Hepatocyte (in vitro differentiated cells): ENCODE results near the gene SLC29A4. TPM values are rescaled to one million over a fixed set of nuclear protein-coding genes. Genes with fewer than 3 reads are reported as not detected.
"Not testable (repeated sequence)": the region's sequence is repeated elsewhere in the genome, so short reads cannot be mapped to it uniquely, and the experiment has no call there.

Source experiments
- DNase-seq: peaks from one replicate; pipeline ENCODE4 v3.0.0-alpha.2; 2016; ENCODE audit warnings: low spot score
- H2AFZ ChIP-seq: fragments of 200-600 bp; sonication (generic); 2 replicates; pipeline ENCODE4 v1.6.0; 2016; ENCODE audit warnings: antibody characterized with exemption, mild to moderate bottlenecking
- H3K27ac ChIP-seq: fragments of 200-600 bp; sonication (generic); 2 replicates; pipeline ENCODE4 v1.5.1; 2016; ENCODE audit warnings: mild to moderate bottlenecking
- H3K27me3 ChIP-seq: fragments of 200-600 bp; sonication (generic); 2 replicates; pipeline ENCODE4 v1.6.1; 2016
- H3K36me3 ChIP-seq: fragments of 200-600 bp; sonication (generic); replicated peaks from 2 replicates; pipeline ENCODE4 v1.5.1; 2016; ENCODE audit warnings: low read depth; ENCODE audit not compliant: insufficient read depth
- H3K4me1 ChIP-seq: fragments of 200-600 bp; sonication (generic); 2 replicates; pipeline ENCODE4 v1.5.1; 2016; ENCODE audit warnings: mild to moderate bottlenecking, moderate library complexity; ENCODE audit not compliant: insufficient read depth
- H3K4me2 ChIP-seq: fragments of 200-600 bp; sonication (generic); 2 replicates; pipeline ENCODE4 v1.6.0; 2016
- H3K4me3 ChIP-seq: fragments of 200-600 bp; sonication (generic); 2 replicates; pipeline ENCODE4 v1.5.1; 2016; ENCODE audit warnings: mild to moderate bottlenecking
- H3K79me2 ChIP-seq: fragments of 200-600 bp; sonication (generic); 2 replicates; pipeline ENCODE4 v1.6.0; 2017; ENCODE audit warnings: mild to moderate bottlenecking
- H3K9me2 ChIP-seq: fragments of 200-600 bp; sonication (generic); replicated peaks from 2 replicates; pipeline ENCODE4 v1.6.0; 2017; ENCODE audit warnings: mild to moderate bottlenecking; ENCODE audit not compliant: insufficient read depth
- H3K9me3 ChIP-seq: fragments of 200-600 bp; sonication (generic); 2 replicates; pipeline ENCODE4 v1.5.1; 2016; ENCODE audit warnings: low read depth, mild to moderate bottlenecking
- H4K20me1 ChIP-seq: fragments of 200-600 bp; sonication (generic); 2 replicates; pipeline ENCODE4 v1.6.0; 2016; ENCODE audit warnings: mild to moderate bottlenecking; ENCODE audit not compliant: insufficient read depth, poor library complexity, severe bottlenecking
- CTCF ChIP-seq: fragments of 200-600 bp; sonication (generic); IDR thresholded peaks from 2 replicates; pipeline ENCODE4 v1.5.1; 2016; ENCODE audit warnings: antibody characterized with exemption, mild to moderate bottlenecking; ENCODE audit not compliant: poor library complexity
- EZH2 ChIP-seq: fragments of 200-600 bp; sonication (generic); IDR thresholded peaks from 2 replicates; pipeline ENCODE4 v1.6.1; 2016; ENCODE audit warnings: antibody characterized with exemption, mild to moderate bottlenecking, borderline replicate concordance
- EZH2phosphoT487 ChIP-seq: fragments of 200-600 bp; sonication (generic); IDR thresholded peaks from one replicate; pipeline ENCODE4 v1.6.1; 2018; ENCODE audit warnings: antibody characterized with exemption, mild to moderate bottlenecking, low read depth, moderate library complexity; ENCODE audit not compliant: unreplicated experiment, severe bottlenecking
- WGBS: methylation state at CpG from one replicate; pipeline ENCODE4 v1.1.6; 2016; ENCODE audit warnings: low lambda C conversion rate; ENCODE audit errors: missing lambda C conversion rate; 5-methylcytosine and 5-hydroxymethylcytosine counted together
- polyA plus RNA-seq: library from polyadenylated mRNA; unstranded; fragments of >200 nt; fragmentation: Nextera tagmentation; extraction: Ambion mirVana; gene quantifications from 2 replicates; pipeline ENCODE4 v1.2.1, GENCODE V29; 2016
- total RNA-seq: library from RNA; depleted of rRNA; stranded (reverse); fragments of >200 nt; gene quantifications from 2 replicates; pipeline ENCODE4 v1.2.3, GENCODE V29; 2014

Gene SLC29A4
- total and polyA plus RNA-seq, 2 experiments from 2014 or later = 21.9 to 36.1 TPM

- Histone ChIP-seq H3K27ac (no peak overlapping the region), H3K4me3 (no peak overlapping the region), H3K4me2 (no peak overlapping the region), H2AFZ (no peak overlapping the region), H3K9me3 (peaks cover 3% of the 10 kb centered on the region), H4K20me1 (no peaks in the 10 kb centered on the region), H3K27me3 (no peaks in the 10 kb centered on the region), H3K79me2 (no peaks in the 10 kb centered on the region), H3K4me1 (no peaks in the 10 kb centered on the region), H3K36me3 (no peaks in the 10 kb centered on the region), H3K9me2 (no peaks in the 10 kb centered on the region)
- TF ChIP-seq EZH2 (no peak), EZH2phosphoT487 (no peak), CTCF (no peak)
- DNase-seq = no peak
- WGBS = 88% methylated on average over 25 of the region's 29 CpGs
These were observed 40.1 kb downstream of the SLC29A4 start for GRCh38 chr7:5322621-5323410.

- H3K4me3 ChIP-seq, H3K79me2 ChIP-seq, H3K9me2 ChIP-seq, H3K4me1 ChIP-seq, H3K27ac ChIP-seq, H3K27me3 ChIP-seq, H2AFZ ChIP-seq, DNase-seq, H3K9me3 ChIP-seq, H4K20me1 ChIP-seq, H3K4me2 ChIP-seq, H3K36me3 ChIP-seq: not testable (repeated sequence)
- 93% methylated on average over 31 of the region's 31 CpGs for WGBS
These were observed 41.3 kb downstream of the SLC29A4 start for GRCh38 chr7:5323800-5324781.

GRCh38 chr7:5324961-5325360, 42.2 kb downstream of the SLC29A4 start:
- Histone ChIP-seq H3K36me3 (no peaks in the 10 kb centered on the region), H3K79me2 (no peaks in the 10 kb centered on the region), H3K4me1 (no peaks in the 10 kb centered on the region), H4K20me1 (peaks cover 3% of the 10 kb centered on the region), H3K9me3 (no peaks in the 10 kb centered on the region), H3K4me3 (no peak overlapping the region), H3K9me2 (no peaks in the 10 kb centered on the region), H3K27me3 (no peaks in the 10 kb centered on the region), H3K27ac (no peak overlapping the region), H2AFZ (no peak overlapping the region), H3K4me2 (no peak overlapping the region)
- WGBS = 92% methylated on average over 4 of the region's 10 CpGs
- no peak for TF ChIP-seq EZH2
- no peak for TF ChIP-seq EZH2phosphoT487
- TF ChIP-seq CTCF = no peak
- DNase-seq = no peak

GRCh38 chr7:5330288-5330687, 47.5 kb downstream of the SLC29A4 start:
- WGBS = 94% methylated on average over 3 of the region's 3 CpGs
- H3K4me3 ChIP-seq = no peak overlapping the region
- peaks cover 21% of the 10 kb centered on the region for H3K79me2 ChIP-seq
- TF ChIP-seq EZH2 (no peak), CTCF (no peak), EZH2phosphoT487 (no peak)
- DNase-seq = no peak
- H3K9me2 ChIP-seq = no peaks in the 10 kb centered on the region
- H4K20me1 ChIP-seq = peaks cover 8% of the 10 kb centered on the region
- no peaks in the 10 kb centered on the region for H3K9me3 ChIP-seq
- no peak overlapping the region for H3K27ac ChIP-seq
- no peaks in the 10 kb centered on the region for H3K27me3 ChIP-seq
- no peak overlapping the region for H2AFZ ChIP-seq
- no peak overlapping the region for H3K4me2 ChIP-seq
- no peaks in the 10 kb centered on the region for H3K36me3 ChIP-seq
- no peaks in the 10 kb centered on the region for H3K4me1 ChIP-seq
